Karpas-422 (cell line): ENCODE measurements around the gene ARMH1. TPM values are rescaled to one million over a fixed set of nuclear protein-coding genes. Genes with fewer than 3 reads are reported as not detected.
"Not testable (repeated sequence)": the region's sequence is repeated elsewhere in the genome, so short reads cannot be mapped to it uniquely, and the experiment has no call there.

ENCODE experiments used
- DNase-seq: peaks from one replicate; pipeline ENCODE4 v3.0.0-alpha.2; 2015
- H2AFZ ChIP-seq: fragments of 200-600 bp; sonication (generic); 2 replicates; pipeline ENCODE4 v1.6.1; 2014; ENCODE audit warnings: antibody characterized with exemption, low read length, mixed read lengths
- H3K27ac ChIP-seq: fragments of 200-600 bp; sonication (generic); 2 replicates; pipeline ENCODE4 v1.5.1; 2014; ENCODE audit warnings: mild to moderate bottlenecking, low read length, moderate library complexity
- H3K27me3 ChIP-seq: fragments of 200-600 bp; sonication (generic); 2 replicates; pipeline ENCODE4 v1.6.1; 2014; ENCODE audit warnings: low read length, mixed read lengths
- H3K36me3 ChIP-seq: fragments of 200-600 bp; sonication (generic); 2 replicates; pipeline ENCODE4 v1.6.1; 2014; ENCODE audit warnings: low read length, mixed read lengths; ENCODE audit not compliant: insufficient read depth
- H3K4me1 ChIP-seq: fragments of 200-600 bp; sonication (generic); 2 replicates; pipeline ENCODE4 v1.6.1; 2014; ENCODE audit warnings: mild to moderate bottlenecking, low read length, mixed read lengths
- H3K4me2 ChIP-seq: fragments of 200-600 bp; sonication (generic); 2 replicates; pipeline ENCODE4 v1.6.1; 2014; ENCODE audit warnings: low read length, low read depth, mild to moderate bottlenecking; ENCODE audit not compliant: poor library complexity, severe bottlenecking
- H3K4me3 ChIP-seq: fragments of 200-600 bp; sonication (generic); 2 replicates; pipeline ENCODE4 v1.5.1; 2014; ENCODE audit warnings: mild to moderate bottlenecking, antibody characterized with exemption, low read length, mixed read lengths
- H3K79me2 ChIP-seq: fragments of 200-600 bp; sonication (generic); 2 replicates; pipeline ENCODE4 v1.6.1; 2014; ENCODE audit warnings: mild to moderate bottlenecking, low read length, mixed read lengths
- H3K9ac ChIP-seq: fragments of 200-600 bp; sonication (generic); 2 replicates; pipeline ENCODE4 v1.6.0; 2014; ENCODE audit warnings: low read length
- H3K9me2 ChIP-seq: fragments of 200-600 bp; sonication (generic), shearing (Covaris generic); replicated peaks from 2 replicates; pipeline ENCODE4 v1.6.0; 2014; ENCODE audit warnings: mild to moderate bottlenecking, low read length, moderate library complexity; ENCODE audit not compliant: insufficient read depth
- H3K9me3 ChIP-seq: fragments of 300-700, 200-600 bp; sonication (generic); 2 replicates; pipeline ENCODE4 v1.6.1; 2014; ENCODE audit warnings: low read length, mixed read lengths
- H4K20me1 ChIP-seq: fragments of 200-600 bp; sonication (generic); 2 replicates; pipeline ENCODE4 v1.6.1; 2014; ENCODE audit warnings: mild to moderate bottlenecking, antibody characterized with exemption, low read length, low read depth; ENCODE audit not compliant: insufficient read depth
- total RNA-seq: library from RNA; depleted of rRNA; stranded (reverse); fragments of >200 nt; shearing (Covaris generic); gene quantifications from 2 replicates; pipeline ENCODE4 v1.2.3, GENCODE V29; 2014; ENCODE audit warnings: low replicate concordance

ARMH1 gene
- total RNA-seq, 1 experiment from 2014 or later, result 7.7 TPM

DNA sequence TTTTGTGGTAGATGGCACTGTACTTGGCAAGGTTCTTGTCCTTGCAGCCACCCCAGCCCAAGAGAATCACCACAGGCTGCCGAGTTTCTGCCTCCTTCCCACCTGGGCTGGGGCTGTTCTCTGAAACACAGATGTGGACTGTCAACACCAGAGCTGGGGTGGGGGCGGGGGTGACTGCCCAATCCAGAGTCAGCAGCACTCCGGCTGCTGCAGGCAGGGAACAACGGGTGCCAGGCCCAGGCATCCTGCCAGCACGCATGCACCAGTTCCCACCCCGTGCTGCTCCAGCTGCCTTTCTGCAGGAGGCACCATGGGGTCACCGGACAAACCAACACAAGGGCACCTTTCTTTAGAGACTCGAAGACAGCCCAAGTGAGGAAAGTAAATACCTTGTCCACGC is 14.3 kb upstream of the ARMH1 start:
- no peaks in the 10 kb centered on the region for H3K27me3 ChIP-seq
- H3K9ac ChIP-seq, result no peak overlapping the region
- H3K9me3 ChIP-seq, result no peaks in the 10 kb centered on the region
- H4K20me1 ChIP-seq, result no peaks in the 10 kb centered on the region
- no peak overlapping the region for H2AFZ ChIP-seq
- no peak overlapping the region for H3K27ac ChIP-seq
- no peaks in the 10 kb centered on the region for H3K9me2 ChIP-seq
- no peak for DNase-seq
- no peak overlapping the region for H3K4me3 ChIP-seq
- H3K4me1 ChIP-seq, result peaks cover 14% of the 10 kb centered on the region
- H3K4me2 ChIP-seq, result no peak overlapping the region
- no peaks in the 10 kb centered on the region for H3K79me2 ChIP-seq
- H3K36me3 ChIP-seq, result no peaks in the 10 kb centered on the region

DNA sequence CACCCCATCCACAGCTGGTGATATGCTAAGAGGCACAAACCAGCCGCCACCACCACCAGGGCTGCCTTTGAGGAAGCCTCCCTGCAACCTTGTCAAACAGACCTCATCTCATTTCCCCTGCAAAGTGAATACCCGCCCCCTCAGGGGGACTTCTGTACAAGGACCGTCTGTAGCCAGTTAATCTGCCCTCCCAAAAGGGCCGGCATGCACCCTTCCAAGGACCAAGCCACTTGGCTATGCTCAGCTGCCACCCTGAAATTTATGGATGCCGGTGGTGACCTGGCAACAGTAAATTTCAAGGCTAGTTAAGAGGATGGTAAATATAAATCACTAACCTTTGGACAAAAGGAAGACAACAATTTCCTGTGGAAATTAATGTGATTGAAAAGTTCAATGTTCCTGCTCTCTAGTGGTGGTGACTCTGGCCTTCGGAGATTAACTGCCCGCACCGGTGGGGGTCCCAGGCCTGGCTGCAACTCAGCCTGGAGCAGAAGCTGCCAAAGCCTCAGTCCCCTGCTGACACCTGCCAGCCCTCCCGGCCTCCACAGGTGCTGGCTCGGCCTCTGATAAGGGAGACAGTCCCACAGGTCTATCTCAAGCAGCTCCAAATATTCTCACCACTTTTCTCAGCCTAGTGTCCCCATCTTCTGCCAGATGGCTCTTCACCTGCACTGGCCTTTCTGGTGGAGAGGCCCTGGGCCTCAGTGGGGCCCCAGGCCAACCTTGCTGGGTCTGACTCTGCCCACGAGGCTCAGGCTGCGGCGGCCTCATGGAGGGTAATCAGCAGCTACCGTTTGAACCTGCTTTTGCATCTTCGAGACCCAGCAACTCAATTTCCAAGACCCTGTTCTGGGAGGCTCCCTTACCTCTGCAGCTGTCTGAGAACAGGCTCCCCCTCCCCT is 12.5 kb upstream of the ARMH1 start:
- no peak overlapping the region for H3K4me2 ChIP-seq
- no peaks in the 10 kb centered on the region for H3K9me3 ChIP-seq
- H3K27me3 ChIP-seq, result no peaks in the 10 kb centered on the region
- H3K4me3 ChIP-seq, result no peak overlapping the region
- no peak overlapping the region for H3K27ac ChIP-seq
- H3K4me1 ChIP-seq, result peaks cover 12% of the 10 kb centered on the region
- H3K36me3 ChIP-seq, result no peaks in the 10 kb centered on the region
- H3K9ac ChIP-seq, result no peak overlapping the region
- no peak for DNase-seq
- H3K9me2 ChIP-seq, result no peaks in the 10 kb centered on the region
- H2AFZ ChIP-seq, result no peak overlapping the region
- peaks cover 3% of the 10 kb centered on the region; the same call in 1 of the 2 replicates for H3K79me2 ChIP-seq
- H4K20me1 ChIP-seq, result no peaks in the 10 kb centered on the region

DNA sequence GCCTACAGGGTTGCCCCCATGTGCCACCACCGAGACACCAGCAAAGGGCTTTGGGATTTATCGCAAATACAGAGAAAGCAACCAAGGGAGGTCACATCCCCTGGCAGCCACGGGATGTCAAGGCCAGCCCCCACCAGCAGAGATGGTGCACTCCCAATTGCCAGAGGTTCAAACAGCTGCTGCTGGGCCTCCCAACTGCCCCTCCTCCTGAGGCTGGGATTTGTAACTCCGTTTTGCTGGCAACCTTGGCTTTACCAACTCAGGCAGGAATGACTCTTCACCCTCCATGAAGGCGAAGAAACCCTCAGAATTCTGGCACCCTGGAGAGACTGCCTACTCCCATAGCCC is 11.9 kb upstream of the ARMH1 start:
- no peak overlapping the region for H2AFZ ChIP-seq
- H3K79me2 ChIP-seq, result peaks cover 3% of the 10 kb centered on the region; the same call in 1 of the 2 replicates
- no peaks in the 10 kb centered on the region for H3K9me2 ChIP-seq
- H3K4me1 ChIP-seq, result peaks cover 6% of the 10 kb centered on the region; the same call in 1 of the 2 replicates
- H4K20me1 ChIP-seq, result no peaks in the 10 kb centered on the region
- H3K4me2 ChIP-seq, result no peak overlapping the region
- H3K27me3 ChIP-seq, result no peaks in the 10 kb centered on the region
- H3K4me3 ChIP-seq, result no peak overlapping the region
- no peaks in the 10 kb centered on the region for H3K9me3 ChIP-seq
- no peaks in the 10 kb centered on the region for H3K36me3 ChIP-seq
- H3K27ac ChIP-seq, result no peak overlapping the region
- DNase-seq, result no peak
- H3K9ac ChIP-seq, result no peak overlapping the region

DNA sequence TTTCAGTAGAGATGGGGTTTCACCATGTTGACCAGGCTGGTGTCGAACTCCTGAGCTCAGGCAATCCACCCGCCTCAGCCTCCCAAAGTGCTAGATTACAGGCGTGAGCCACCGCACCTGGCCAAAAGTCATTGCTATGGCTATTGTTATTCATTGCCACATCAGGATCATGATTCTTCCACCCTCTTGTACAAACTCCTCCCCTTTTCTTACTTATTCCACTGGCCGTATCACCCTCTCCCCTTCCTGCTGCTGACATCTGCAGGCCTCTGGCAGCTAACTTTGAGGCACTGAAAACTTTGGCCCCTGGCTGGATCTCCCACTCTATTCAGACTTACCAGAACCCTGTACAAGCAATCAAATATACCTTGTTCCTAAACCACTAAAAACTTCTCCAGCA is 11.1 kb upstream of the ARMH1 start:
- Histone ChIP-seq H3K4me1 (peaks cover 6% of the 10 kb centered on the region; the same call in 1 of the 2 replicates), H3K36me3 (no peaks in the 10 kb centered on the region), H2AFZ (no peak overlapping the region)

DNA sequence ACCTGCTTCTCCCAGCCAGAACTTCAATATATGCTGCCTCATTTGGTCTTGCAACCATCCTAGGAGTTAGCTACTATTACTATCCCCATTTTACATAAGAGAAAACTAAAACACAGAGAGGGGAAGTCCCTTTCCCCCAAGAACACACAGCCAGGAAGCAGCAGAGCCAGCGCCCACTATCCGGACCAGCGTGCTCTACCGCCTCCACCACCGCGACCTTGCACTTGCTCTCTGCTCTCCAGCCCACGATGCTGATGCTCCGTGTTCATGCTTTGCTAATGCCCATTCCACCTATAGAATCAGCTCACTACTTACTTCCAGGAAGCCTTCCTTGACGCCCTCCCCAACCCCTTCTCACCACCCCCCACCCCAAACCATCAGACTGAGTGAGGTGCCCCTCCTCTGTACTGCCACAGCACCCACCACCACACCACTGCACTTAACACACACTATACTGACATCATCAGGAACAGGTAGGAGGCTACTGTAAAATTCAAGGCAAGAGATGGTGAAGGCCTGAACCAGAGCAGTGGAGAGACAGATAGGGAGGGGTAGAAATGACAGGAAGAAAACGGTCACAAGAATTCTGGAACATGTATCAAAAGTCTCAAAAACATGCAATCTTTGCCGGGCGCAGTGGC is 9.7 kb upstream of the ARMH1 start:
- H3K9ac ChIP-seq, result no peak overlapping the region
- H2AFZ ChIP-seq, result no peak overlapping the region
- H3K4me2 ChIP-seq, result no peak overlapping the region
- H3K36me3 ChIP-seq, result no peaks in the 10 kb centered on the region
- no peak overlapping the region for H3K27ac ChIP-seq
- H3K4me3 ChIP-seq, result no peak overlapping the region
- DNase-seq, result no peak
- H4K20me1 ChIP-seq, result no peaks in the 10 kb centered on the region
- H3K27me3 ChIP-seq, result no peaks in the 10 kb centered on the region
- no peaks in the 10 kb centered on the region for H3K9me2 ChIP-seq
- H3K79me2 ChIP-seq, result peaks cover 3% of the 10 kb centered on the region; the same call in 1 of the 2 replicates
- peaks cover 6% of the 10 kb centered on the region; the same call in 1 of the 2 replicates for H3K4me1 ChIP-seq
- no peaks in the 10 kb centered on the region for H3K9me3 ChIP-seq

More for the DNA sequence above, 11.1 kb upstream of the ARMH1 start:
- H3K9me2 ChIP-seq, result no peaks in the 10 kb centered on the region
- no peaks in the 10 kb centered on the region for H3K9me3 ChIP-seq
- no peaks in the 10 kb centered on the region for H4K20me1 ChIP-seq
- no peak overlapping the region for H3K4me2 ChIP-seq
- peaks cover 3% of the 10 kb centered on the region; the same call in 1 of the 2 replicates for H3K79me2 ChIP-seq
- no peak overlapping the region for H3K9ac ChIP-seq
- no peak for DNase-seq
- no peaks in the 10 kb centered on the region for H3K27me3 ChIP-seq
- H3K4me3 ChIP-seq, result no peak overlapping the region
- H3K27ac ChIP-seq, result no peak overlapping the region

DNA sequence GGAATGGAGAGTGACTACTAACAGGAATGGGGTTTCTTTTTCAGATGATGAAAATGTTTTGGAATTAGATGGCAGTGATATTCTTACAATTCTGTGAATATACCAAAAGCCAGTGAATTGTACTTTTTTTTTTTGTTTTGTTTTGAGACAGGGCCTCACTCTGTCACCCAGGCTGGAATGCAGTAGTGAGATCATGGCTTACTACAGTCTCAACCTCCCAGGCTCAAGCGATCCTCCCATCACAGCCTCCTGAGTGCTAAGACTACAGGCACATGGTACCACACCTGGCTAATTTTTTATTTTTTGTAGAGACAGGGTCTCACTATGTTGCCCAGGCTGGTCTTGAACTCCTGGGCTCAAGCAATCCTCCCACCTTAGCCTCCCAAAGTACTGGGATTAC is 7.8 kb upstream of the ARMH1 start:
- H3K79me2 ChIP-seq, H3K9me3 ChIP-seq, H3K27me3 ChIP-seq, H3K9me2 ChIP-seq, H3K4me1 ChIP-seq, DNase-seq, H3K36me3 ChIP-seq, H3K9ac ChIP-seq, H4K20me1 ChIP-seq, H3K27ac ChIP-seq, H2AFZ ChIP-seq, H3K4me3 ChIP-seq, H3K4me2 ChIP-seq: not testable (repeated sequence)

DNA sequence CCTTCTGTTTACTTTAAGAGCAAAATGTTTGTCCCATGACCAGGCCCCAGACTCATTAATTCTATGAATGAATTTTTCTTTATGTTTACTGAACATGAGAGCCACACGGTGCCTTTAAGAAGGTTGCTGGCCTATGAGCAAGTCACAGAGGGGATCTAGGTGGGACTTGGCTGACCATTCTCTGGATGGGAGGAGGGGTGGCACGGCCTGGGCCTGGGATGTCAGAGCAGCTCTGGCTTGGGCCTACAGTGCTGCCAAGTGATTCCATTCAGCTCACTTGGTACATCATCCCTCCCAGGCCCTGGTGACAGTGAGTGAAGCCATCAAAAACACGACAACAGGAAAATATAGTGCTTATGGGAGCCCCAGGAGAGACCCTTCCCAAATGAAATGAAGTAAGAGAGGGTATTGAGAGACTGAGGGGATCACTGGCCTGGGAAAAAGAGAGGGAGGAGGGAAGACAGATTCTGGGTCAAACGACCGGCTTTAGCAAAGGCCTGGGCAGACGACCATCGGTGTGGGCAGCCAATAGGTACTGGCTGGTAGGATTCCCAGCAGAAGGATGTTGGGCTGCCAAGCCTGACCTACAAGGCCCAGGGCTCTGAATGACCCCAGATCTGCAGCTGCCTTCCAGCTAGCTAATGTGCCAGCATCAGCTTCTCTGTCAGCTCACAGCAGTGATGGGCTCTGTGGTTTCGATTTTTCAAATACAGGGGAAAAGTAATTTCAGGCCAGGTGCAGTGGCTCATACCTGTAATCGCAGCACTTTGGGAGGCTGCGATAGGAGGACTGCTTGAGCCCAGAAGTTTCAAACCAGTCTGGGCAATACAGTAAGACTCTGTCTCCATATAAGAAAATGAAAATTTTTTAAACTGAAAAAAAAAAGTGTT is 3.5 kb upstream of the ARMH1 start:
- H3K27ac ChIP-seq, result no peak overlapping the region
- H3K79me2 ChIP-seq, result peaks cover 9% of the 10 kb centered on the region; the same call in 1 of the 2 replicates
- no peak for DNase-seq
- H3K9ac ChIP-seq, result no peak overlapping the region
- no peaks in the 10 kb centered on the region for H3K9me2 ChIP-seq
- H2AFZ ChIP-seq, result no peak overlapping the region
- H4K20me1 ChIP-seq, result peaks cover 9% of the 10 kb centered on the region; the same call in 1 of the 2 replicates
- no peak overlapping the region for H3K4me2 ChIP-seq
- H3K27me3 ChIP-seq, result no peaks in the 10 kb centered on the region
- no peaks in the 10 kb centered on the region for H3K36me3 ChIP-seq
- no peaks in the 10 kb centered on the region for H3K9me3 ChIP-seq
- no peak overlapping the region for H3K4me3 ChIP-seq
- peaks cover 37% of the 10 kb centered on the region for H3K4me1 ChIP-seq
